H1 (cell line): Measurements from ENCODE around the gene RNF152. TPM values are rescaled to one million over a fixed set of nuclear protein-coding genes. Genes with fewer than 3 reads are reported as not detected.
"Not testable (repeated sequence)": the region's sequence is repeated elsewhere in the genome, so short reads cannot be mapped to it uniquely, and the experiment has no call there.

ENCODE experiments used
- CTCF ChIA-PET: fragments of 300-600 bp; sonication (Branson Sonifier 250); formaldehyde crosslinking; loops from one replicate; lab custom pipeline; 2021; ENCODE audit not compliant: partially characterized antibody; lab: Charles Lee
- POLR2A ChIA-PET: fragments of 300-600 bp; sonication (Branson Sonifier 250); formaldehyde crosslinking; loops from one replicate; lab custom pipeline; 2021; ENCODE audit warnings: inconsistent platforms; ENCODE audit not compliant: partially characterized antibody; lab: Charles Lee
- DNase-seq, 2 experiments: peaks; one replicate each; pipeline versions ENCODE4 v3.0.0 to v3.0.0-alpha.2; 2010 to 2022; ENCODE audit warnings: low spot score in 2 of 2, low read depth in 1 of 2, mixed read lengths in 1 of 2
- FAIRE-seq: peaks from 2 replicates; lab custom pipeline; 2011; peaks lifted over from hg19 to GRCh38; lab: Jason Lieb, UNC
- H2AFZ ChIP-seq: 2 replicates; pipeline ENCODE4 v1.8.1; 2012; ENCODE audit warnings: low read length, inconsistent platforms
- H2AK5ac ChIP-seq: 2 replicates; pipeline ENCODE4 v1.6.1; 2013; ENCODE audit warnings: low read depth, low read length
- H2BK120ac ChIP-seq: replicated peaks from 2 replicates; pipeline ENCODE3; 2013; ENCODE audit warnings: low read depth, low read length, inconsistent platforms
- H2BK12ac ChIP-seq: 2 replicates; pipeline ENCODE4 v1.6.1; 2013; ENCODE audit warnings: low read depth, low read length
- H2BK15ac ChIP-seq: 2 replicates; pipeline ENCODE4 v1.6.1; 2013; ENCODE audit warnings: low read length
- H2BK20ac ChIP-seq: 2 replicates; pipeline ENCODE4 v1.6.1; 2013; ENCODE audit warnings: low read length
- H2BK5ac ChIP-seq: 2 replicates; pipeline ENCODE4 v1.6.1; 2013; ENCODE audit warnings: low read depth, low read length
- H3K14ac ChIP-seq: 2 replicates; pipeline ENCODE4 v1.6.1; 2013; ENCODE audit warnings: inconsistent platforms; ENCODE audit not compliant: insufficient read length
- H3K18ac ChIP-seq: 2 replicates; pipeline ENCODE4 v1.6.1; 2013; ENCODE audit warnings: low read length; ENCODE audit errors: extremely low read depth
- H3K23ac ChIP-seq: 2 replicates; pipeline ENCODE4 v1.6.1; 2013; ENCODE audit warnings: inconsistent platforms; ENCODE audit not compliant: insufficient read length
- H3K23me2 ChIP-seq: 2 replicates; pipeline ENCODE4 v1.6.1; 2013; ENCODE audit warnings: low read depth, low read length
- H3K27ac ChIP-seq: 2 replicates; pipeline ENCODE4 v1.6.1; 2011; ENCODE audit warnings: low read depth, low read length, inconsistent platforms
- H3K27me3 ChIP-seq, 4 experiments: replicated peaks in 1 of 4; 1 replicate in 1 of 4; 2 replicates in 3 of 4; pipeline versions ENCODE4 v1.6.1 to v1.8.1; 2011 to 2013; ENCODE audit warnings: low read length in 3 of 4, mild to moderate bottlenecking in 3 of 4, inconsistent platforms in 2 of 4, mixed read lengths in 2 of 4, moderate library complexity in 1 of 4; ENCODE audit not compliant: control insufficient read depth in 3 of 4, insufficient read depth in 3 of 4; ENCODE audit errors: extremely low read depth in 1 of 4
- H3K36me3 ChIP-seq, 4 experiments: 2 replicates each; pipeline versions ENCODE4 v1.6.1 to v1.8.1; 2011 to 2013; ENCODE audit warnings: mild to moderate bottlenecking in 4 of 4, low read length in 3 of 4, moderate library complexity in 2 of 4, control low read depth in 1 of 4, inconsistent platforms in 1 of 4; ENCODE audit not compliant: insufficient read depth in 4 of 4, control insufficient read depth in 2 of 4
- H3K4ac ChIP-seq: replicated peaks from 2 replicates; pipeline ENCODE3; 2013; ENCODE audit warnings: low read length, low read depth, mixed read lengths, inconsistent platforms; ENCODE audit not compliant: insufficient read length
- H3K4me1 ChIP-seq, 4 experiments: replicated peaks in 1 of 4; 1 replicate in 1 of 4; 2 replicates in 3 of 4; pipeline versions ENCODE4 v1.6.1 to v1.8.1; 2011 to 2013; ENCODE audit warnings: low read length in 3 of 4, inconsistent platforms in 2 of 4, mixed read lengths in 1 of 4; ENCODE audit not compliant: insufficient read depth in 4 of 4, control insufficient read depth in 3 of 4
- H3K4me2 ChIP-seq, 2 experiments: 2 replicates each; pipeline versions ENCODE4 v1.6.1 to v1.8.1; 2011 to 2013; ENCODE audit warnings: low read depth in 2 of 2, low read length in 2 of 2, control low read depth in 1 of 2, inconsistent platforms in 1 of 2, mild to moderate bottlenecking in 1 of 2; ENCODE audit not compliant: insufficient read depth in 1 of 2
- H3K4me3 ChIP-seq, 4 experiments: fragments of 200-600, 300-600 bp in 1 of 4; sonication (generic), shearing (Covaris generic), sonication (Bioruptor Twin) in 1 of 4; 2 replicates each; pipeline versions ENCODE4 v1.5.1 to v1.8.1; 2011 to 2016; ENCODE audit warnings: low read length in 4 of 4, low read depth in 3 of 4, control low read depth in 2 of 4, inconsistent platforms in 2 of 4, mild to moderate bottlenecking in 2 of 4, mixed read lengths in 1 of 4, moderate library complexity in 1 of 4; ENCODE audit not compliant: insufficient read depth in 2 of 4; ENCODE audit errors: extremely low read depth in 1 of 4
- H3K56ac ChIP-seq: replicated peaks from 2 replicates; pipeline ENCODE3; 2013; ENCODE audit warnings: low read depth, mild to moderate bottlenecking, mixed read lengths, low read length, inconsistent platforms; ENCODE audit not compliant: insufficient read length
- H3K79me1 ChIP-seq: 2 replicates; pipeline ENCODE4 v1.6.1; 2013; ENCODE audit warnings: low read depth, low read length, control low read depth
- H3K79me2 ChIP-seq, 2 experiments: 2 replicates each; pipeline versions ENCODE4 v1.6.1 to v1.8.1; 2012 to 2013; ENCODE audit warnings: low read length in 2 of 2, mild to moderate bottlenecking in 2 of 2, inconsistent platforms in 1 of 2; ENCODE audit not compliant: insufficient read depth in 2 of 2, control insufficient read depth in 1 of 2
- H3K9ac ChIP-seq, 4 experiments: replicated peaks in 1 of 4; 1 replicate in 1 of 4; 2 replicates in 3 of 4; pipeline versions ENCODE4 v1.6.1 to v1.8.1; 2011 to 2013; ENCODE audit warnings: low read depth in 3 of 4, low read length in 3 of 4, control low read depth in 2 of 4, mild to moderate bottlenecking in 2 of 4, moderate library complexity in 2 of 4, inconsistent platforms in 1 of 4; ENCODE audit errors: extremely low read depth in 1 of 4
- H3K9me3 ChIP-seq, 2 experiments: 2 replicates each; pipeline versions ENCODE4 v1.6.1 to v1.8.1; 2012 to 2013; ENCODE audit warnings: mild to moderate bottlenecking in 2 of 2, moderate library complexity in 2 of 2, control low read depth in 1 of 2, inconsistent platforms in 1 of 2, low read depth in 1 of 2, low read length in 1 of 2, mixed read lengths in 1 of 2; ENCODE audit not compliant: insufficient read depth in 2 of 2
- H4K20me1 ChIP-seq, 2 experiments: replicated peaks in 1 of 2; 2 replicates each; pipeline versions ENCODE3 to v1.8.1; 2011 to 2013; ENCODE audit warnings: inconsistent platforms in 2 of 2, low read length in 2 of 2, mild to moderate bottlenecking in 1 of 2; ENCODE audit not compliant: insufficient read depth in 2 of 2, control insufficient read depth in 1 of 2
- H4K5ac ChIP-seq: 2 replicates; pipeline ENCODE4 v1.6.1; 2013; ENCODE audit warnings: low read length, low read depth, mixed read lengths, inconsistent platforms; ENCODE audit not compliant: insufficient read length
- H4K8ac ChIP-seq: 2 replicates; pipeline ENCODE4 v1.8.0; 2013; ENCODE audit warnings: mild to moderate bottlenecking, moderate library complexity, low read length, inconsistent platforms; ENCODE audit not compliant: insufficient read depth; ENCODE audit errors: extremely low read depth
- H4K91ac ChIP-seq: replicated peaks from 2 replicates; pipeline ENCODE3; 2013; ENCODE audit warnings: low read length, mixed read lengths, inconsistent platforms; ENCODE audit not compliant: insufficient read length
- WGBS, 2 experiments: shearing (Covaris generic) in 1 of 2; methylation state at CpG; one replicate each; pipeline versions ENCODE4 v1.1.6 to v1.1.7; 2013 to 2015; ENCODE audit warnings: low lambda C conversion rate in 2 of 2, mixed read lengths in 2 of 2, inconsistent platforms in 1 of 2, low coverage in 1 of 2, missing lambda C conversion rate in 1 of 2; ENCODE audit not compliant: insufficient replicate concordance in 2 of 2, insufficient coverage in 1 of 2, insufficient read length in 1 of 2; ENCODE audit errors: extremely low coverage in 1 of 2, missing lambda C conversion rate in 1 of 2; 5-methylcytosine and 5-hydroxymethylcytosine counted together
- polyA plus RNA-seq, 7 experiments: library from polyadenylated mRNA; depleted of rRNA in 3 of 7; stranded (reverse) in 5 of 7; unstranded in 2 of 7; fragments of >200 nt in 5 of 7; fragments of 200-250 nt in 2 of 7; gene quantifications; 1 replicate in 5 of 7; 2 replicates in 1 of 7; 4 replicates in 1 of 7; pipeline versions ENCODE4 v1.2.1 to v1.2.3, GENCODE V29; 2011 to 2013; ENCODE audit warnings: missing spikeins in 2 of 7, mixed read lengths in 2 of 7
- total RNA-seq: library from RNA; stranded (reverse); fragmentation: NEBNext Ultra II Directional; extraction: Animal tissue kit (Norgen Biotek cat#: 25700); gene quantifications from 2 replicates; pipeline ENCODE4 v1.2.1, GENCODE V29; 2021

RNF152 gene
- total and polyA plus RNA-seq, 2 of the 8 experiments (the other 6 are each of a cell fraction or from before 2014, with no cell fraction given): 1.1 to 2.7 TPM

- H3K23me2 ChIP-seq, DNase-seq, H2BK12ac ChIP-seq, FAIRE-seq, H3K27ac ChIP-seq, H2BK15ac ChIP-seq, H3K79me1 ChIP-seq, H4K91ac ChIP-seq, H3K4me2 ChIP-seq, H3K23ac ChIP-seq, H4K5ac ChIP-seq, H2AFZ ChIP-seq, H2AK5ac ChIP-seq, H3K56ac ChIP-seq, CTCF ChIA-PET, H3K9me3 ChIP-seq, H4K8ac ChIP-seq, H3K4me1 ChIP-seq, H3K9ac ChIP-seq, H2BK20ac ChIP-seq, POLR2A ChIA-PET, H2BK5ac ChIP-seq, H4K20me1 ChIP-seq, H3K79me2 ChIP-seq, H3K18ac ChIP-seq, H3K4ac ChIP-seq, H3K36me3 ChIP-seq, H3K27me3 ChIP-seq, H3K4me3 ChIP-seq, H2BK120ac ChIP-seq, H3K14ac ChIP-seq: not testable (repeated sequence)
- WGBS, 2 experiments: 86% methylated on average over 1 of the region's 1 CpG; no CpG with 5 or more reads in 1 of the 2 experiments
These were observed 105.7 kb downstream of the RNF152 start for GRCh38 chr18:61787011-61787670.
